ENCODE measurements around the gene HRG.

The HRG gene

DNA sequence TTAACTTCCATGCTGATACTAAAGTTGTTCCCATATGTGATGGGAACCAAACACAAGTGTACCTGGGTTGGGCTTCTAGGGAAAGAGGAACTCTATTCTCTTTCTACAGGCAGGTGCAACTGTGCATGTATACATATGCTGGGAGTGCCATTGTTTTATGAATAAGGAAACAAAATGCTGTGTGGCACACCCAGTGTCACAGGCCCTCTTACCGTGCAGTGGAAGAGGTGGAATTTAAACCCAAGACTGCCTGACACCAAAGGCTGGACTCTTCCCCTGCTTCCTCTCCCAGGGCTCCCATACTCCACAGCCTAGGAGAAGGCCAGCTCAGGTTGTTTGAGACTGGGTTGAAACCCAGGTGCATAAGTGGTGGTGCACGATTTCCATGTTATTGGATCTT, 27.6 kb upstream of the HRG start:
- no peak for DNase-seq (ENCODE audit: low read depth)

DNA sequence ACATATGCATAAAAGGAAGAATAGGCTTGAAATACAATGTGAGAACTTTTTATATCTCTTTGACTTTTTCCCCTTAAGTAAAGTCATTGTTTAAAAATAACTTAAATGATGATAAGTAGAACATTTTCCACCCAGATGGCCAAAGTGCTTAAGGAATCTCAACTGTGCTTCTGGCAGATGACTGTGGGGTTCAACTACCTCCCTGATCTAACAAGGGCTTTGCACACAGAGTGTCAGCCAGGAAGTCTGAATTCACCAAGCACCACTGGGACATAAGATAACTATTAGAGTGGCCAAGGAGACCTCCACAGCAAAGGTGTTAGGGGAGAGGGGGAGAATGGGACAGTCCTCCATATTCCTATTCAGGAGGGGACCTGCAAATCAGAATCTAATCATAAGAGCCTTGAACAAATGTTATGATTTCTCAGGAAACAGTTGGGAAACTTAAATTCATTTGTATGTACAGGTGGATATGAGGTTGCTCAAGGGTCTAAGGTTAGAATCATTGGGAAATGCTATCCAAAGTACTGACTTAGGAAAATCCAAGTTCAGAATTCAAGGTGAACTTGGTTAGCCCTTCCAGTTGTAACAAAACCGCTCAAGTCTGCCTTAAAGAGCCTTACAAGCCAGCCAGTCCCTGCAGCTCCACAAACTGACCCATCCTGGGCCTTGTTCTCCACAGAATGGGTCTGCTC, 25.9 kb upstream of the HRG start, which contains the start of gene FETUB:
FETUB (plus strand) TSS at position 622 of the 695 bp plus-strand sequence; CDS start at position 684, 62 bp downstream.
- no peak for DNase-seq (ENCODE audit: low read depth)

DNA sequence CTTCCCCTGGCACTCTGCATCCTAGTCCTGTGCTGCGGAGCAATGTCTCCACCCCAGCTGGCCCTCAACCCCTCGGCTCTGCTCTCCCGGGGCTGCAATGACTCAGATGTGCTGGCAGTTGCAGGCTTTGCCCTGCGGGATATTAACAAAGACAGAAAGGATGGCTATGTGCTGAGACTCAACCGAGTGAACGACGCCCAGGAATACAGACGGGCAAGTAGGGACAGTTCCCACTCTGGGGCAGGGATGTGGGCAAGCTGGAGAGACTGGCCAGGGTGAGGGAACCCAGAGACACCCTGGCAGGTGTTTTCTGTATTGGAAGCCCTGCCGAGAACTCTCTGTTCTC, 25.4 kb upstream of the HRG start:
- no peak for DNase-seq (ENCODE audit: low read depth)

DNA sequence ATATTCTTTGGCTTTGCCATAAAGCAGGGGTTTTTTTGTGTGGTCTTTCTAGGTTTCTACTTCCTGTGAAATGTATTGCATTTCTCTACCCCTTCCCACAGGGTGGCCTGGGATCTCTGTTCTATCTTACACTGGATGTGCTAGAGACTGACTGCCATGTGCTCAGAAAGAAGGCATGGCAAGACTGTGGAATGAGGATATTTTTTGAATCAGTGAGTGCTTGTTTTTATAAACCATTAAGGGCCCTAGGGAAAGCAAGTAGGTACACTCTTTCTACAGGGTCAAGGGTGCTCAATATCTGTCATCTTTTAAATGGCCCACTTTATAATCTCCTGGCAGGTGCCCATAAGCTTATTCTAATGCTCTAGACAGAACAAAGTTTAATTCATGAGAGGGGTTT, 24.9 kb upstream of the HRG start:
- no peak for DNase-seq (ENCODE audit: low read depth)

DNA sequence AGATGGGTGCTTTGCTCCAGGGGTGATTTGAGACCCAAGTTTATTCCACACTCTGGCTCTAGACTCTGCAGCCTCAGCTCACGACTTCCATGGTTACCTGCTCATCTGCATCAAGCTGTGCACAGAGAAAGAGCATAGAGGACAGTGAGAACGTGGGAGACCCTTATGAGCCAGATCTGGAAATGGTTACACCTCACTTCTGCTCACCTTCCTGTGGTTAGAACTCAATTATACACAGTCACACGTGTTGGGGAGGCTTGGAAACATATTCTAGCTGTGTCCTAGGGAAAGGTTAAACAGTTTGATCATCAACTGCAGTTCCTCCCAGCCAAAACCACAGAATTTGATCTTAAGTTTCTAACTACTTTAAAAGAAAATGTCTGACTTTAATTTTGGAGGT, 23.8 kb upstream of the HRG start:
- no peak for DNase-seq (ENCODE audit: low read depth)

DNA sequence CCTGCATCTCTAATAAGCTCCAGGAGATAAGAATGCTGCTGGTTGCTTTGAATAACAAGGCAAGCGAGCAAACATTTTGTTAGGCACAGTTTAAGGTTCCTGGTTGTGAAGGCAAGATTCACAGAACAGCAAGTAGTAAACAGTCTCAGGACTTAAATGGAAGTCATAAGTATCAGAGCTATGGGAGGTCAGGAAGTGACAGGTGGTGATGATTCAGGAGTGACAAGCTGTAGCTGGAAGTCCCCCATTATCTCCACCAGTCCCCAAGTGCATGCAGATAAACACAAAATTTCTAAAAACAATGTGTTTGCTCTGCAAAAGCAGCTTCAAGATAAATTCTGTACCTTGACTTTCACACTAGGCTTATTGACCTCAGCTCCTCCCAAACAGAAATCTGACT, 22.3 kb upstream of the HRG start:
- no peak for DNase-seq (ENCODE audit: low read depth)

DNA sequence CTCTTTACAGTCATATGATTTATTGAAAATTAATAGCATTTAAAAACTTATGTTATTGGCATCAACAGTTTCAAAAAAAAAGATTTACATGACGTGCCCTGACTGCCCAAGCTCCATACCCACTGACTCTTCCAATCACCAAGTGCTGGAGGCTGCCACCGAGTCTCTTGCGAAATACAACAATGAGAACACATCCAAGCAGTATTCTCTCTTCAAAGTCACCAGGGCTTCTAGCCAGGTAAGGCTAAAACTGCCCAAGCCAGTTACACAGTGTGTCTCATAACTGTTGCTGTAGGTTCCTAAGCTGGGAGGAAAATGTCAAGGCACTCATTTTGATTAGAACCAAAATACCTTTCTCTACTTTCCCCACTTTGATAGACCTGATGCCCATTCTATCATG, 21.1 kb upstream of the HRG start:
- DNase-seq (ENCODE audit: low read depth): no peak

DNA sequence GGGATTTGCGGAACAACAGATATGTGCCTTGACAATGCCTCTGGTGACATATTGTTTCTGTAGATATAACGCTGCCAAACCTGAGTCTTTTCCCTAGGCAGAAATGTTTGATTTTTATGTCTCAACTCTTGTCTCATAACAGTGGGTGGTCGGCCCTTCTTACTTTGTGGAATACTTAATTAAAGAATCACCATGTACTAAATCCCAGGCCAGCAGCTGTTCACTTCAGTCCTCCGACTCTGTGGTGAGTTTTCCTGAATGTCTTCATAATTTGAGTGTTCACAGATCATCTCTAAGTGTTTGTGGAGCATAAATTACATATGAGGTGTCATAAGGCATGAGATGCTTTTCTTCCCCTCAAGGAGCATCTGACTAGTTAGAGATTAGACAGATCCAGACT, 19.7 kb upstream of the HRG start:
- no peak for DNase-seq (ENCODE audit: low read depth)

DNA sequence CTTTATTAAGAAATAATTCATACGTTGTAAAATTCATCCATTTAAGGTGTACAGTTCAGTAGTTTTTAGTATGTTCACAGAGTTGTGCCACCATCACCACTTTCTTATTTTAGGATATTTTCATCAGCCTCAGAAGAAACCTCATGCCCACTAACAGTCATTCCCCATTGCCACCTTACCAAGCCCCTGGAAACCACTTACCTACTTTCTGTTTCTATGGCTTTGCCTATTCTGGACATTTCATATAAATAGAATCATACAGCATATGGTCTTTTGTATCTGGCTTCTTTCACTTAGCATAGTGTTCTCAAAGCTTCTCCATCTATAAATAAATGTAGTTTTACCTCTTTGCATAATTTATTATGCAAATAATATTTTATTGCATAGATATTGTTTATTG, 19.0 kb upstream of the HRG start:
- no peak for DNase-seq (ENCODE audit: low read depth)

DNA sequence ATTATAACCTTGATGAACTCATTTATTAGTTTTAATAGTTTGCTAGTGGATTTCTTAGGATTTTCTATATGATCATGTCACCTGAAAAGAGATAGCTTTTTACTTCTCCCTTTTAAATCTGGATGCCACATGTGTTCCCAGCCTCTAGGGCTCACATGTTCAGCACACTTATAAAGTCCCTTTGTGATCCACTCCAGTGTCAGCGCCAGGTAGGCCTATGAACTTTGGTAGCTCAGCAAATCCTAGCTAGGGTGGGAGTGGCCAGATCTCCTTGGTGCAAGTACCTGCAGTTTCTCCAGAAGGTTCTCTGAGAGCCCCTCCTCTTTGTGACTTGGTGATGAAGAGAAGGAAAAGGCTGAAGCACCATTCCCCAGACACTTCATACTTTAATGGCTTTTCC, 17.0 kb upstream of the HRG start:
- DNase-seq (ENCODE audit: low read depth): no peak

DNA sequence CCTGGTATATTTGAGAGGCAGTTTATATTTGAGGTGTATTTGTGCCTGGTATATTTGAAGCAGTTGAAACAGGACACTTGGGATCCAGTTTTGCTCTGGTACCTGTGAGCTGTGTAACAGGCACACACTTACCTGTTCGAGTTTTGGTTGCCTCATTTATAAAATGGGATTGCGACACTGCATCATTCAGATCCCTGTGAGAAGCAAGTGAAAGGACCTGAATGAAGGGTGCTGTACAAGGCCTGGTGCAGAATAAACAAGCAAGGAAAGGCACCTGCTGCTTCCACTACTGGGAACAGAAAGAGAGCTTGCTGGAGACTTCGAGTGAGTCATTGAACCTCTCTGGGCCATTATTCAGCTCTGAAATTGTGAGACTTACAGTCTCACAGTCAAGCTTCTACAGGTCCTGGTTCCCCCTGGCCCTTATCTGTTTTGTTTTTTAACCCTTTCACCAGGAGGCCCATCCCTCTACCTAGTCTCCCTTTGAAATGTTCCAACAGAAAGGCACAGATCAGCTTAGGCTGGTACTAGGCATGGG, 14.1 kb upstream of the HRG start:
- DNase-seq (ENCODE audit: low read depth): no peak

DNA sequence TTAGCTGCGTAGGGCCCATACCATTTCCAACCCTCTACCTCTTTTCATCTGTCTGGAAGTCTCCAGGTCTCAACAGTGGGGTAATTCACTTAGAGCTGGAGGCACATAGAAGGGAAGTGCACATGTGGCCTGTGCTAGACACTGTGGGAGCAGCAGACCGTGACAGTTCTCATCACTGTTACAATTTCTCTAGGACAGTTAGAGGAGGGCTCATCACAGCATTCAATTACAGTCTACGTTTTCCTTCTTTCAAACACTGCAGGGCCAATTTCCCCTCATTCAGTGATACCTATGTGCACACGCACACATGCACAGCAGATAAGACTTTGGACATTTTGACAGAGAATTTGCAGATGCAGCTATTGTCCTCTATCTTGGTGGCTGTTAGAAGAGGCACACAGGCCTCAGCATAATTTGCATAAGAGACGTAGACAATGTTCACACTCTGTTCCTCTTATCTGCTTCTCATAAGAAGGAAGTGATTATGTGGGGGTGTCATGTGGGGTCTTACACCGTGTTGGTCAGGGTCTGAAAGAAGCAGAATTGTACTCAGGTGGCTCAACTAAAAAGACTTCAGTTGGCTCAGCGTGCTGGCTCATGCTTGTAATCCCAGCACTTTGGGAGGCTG, 12.6 kb upstream of the HRG start:
- no peak for DNase-seq (ENCODE audit: low read depth)

DNA sequence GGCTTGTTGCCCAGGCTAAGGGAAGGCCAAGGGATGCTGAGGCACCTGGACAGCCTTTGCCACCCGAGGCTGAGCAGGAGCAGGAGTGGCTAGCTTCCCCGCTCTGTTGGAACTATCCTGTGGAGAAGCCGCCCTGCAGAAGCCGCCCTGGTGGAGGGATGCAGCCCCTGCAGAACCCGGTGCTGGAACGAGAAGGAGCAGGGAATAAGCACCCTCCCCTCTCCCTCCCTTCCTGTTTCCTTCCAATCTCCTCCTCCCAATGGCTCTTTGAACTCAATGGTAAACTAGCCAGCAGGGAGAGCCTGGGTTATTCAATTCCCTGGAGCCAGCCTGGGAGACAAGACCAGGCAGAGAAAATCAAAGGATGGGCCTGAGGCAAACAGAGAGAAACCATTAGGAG, 11.8 kb upstream of the HRG start:
- no peak for DNase-seq (ENCODE audit: low read depth)

DNA sequence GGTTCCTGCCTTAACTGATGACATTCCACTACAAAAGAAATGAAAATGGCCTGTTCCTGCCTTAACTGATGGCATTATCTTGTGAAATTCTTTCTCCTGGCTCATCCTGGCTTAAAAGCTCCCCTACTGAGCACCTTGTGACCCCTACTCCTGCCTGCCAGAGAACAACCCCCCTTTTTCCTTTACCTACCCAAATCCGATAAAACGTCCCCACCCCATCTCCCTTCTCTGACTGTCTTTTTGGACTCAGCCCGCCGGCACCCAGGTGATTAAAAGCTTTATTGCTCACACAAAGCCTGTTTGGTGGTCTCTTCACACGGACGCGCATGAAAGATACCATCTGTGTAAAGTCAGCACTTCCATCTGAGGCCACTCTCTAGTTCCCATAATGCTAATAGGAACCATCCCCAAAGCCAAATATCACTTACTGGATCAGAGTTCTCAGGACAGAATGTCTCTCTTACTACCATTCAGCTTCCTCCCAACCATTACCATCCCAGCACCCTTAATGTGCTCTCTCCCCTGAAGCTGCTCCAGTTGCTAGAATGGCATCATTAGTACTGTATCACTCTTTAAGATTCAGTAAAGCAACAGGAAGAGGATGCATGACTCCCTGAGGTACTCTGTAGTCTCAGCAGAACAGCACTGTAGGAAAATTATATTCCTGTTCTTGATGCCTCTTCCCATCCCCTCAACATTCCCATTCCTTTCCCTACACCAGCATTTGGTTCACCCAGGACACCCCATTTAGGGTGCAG, 2.3 kb upstream of the HRG start:
- DNase-seq (ENCODE audit: low read depth): no peak

DNA sequence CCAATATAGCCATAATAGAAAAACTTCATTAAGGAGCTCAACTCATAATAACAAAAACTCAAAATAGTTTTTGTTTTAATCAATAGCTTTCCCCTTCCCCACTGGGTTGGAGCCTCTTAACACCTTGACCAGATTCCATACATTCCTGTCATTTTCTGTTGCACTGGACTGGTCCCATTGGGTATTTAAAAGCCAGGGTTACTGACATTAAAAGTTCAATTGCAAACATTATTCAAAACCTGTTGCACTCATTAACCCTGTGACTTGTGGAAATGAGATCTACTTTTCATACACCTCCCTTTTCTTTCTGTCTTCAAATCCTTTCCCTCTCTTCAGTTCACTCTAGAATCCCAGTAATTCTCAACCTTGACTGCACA, 1.7 kb upstream of the HRG start:
- no peak for DNase-seq (ENCODE audit: low read depth)

DNA sequence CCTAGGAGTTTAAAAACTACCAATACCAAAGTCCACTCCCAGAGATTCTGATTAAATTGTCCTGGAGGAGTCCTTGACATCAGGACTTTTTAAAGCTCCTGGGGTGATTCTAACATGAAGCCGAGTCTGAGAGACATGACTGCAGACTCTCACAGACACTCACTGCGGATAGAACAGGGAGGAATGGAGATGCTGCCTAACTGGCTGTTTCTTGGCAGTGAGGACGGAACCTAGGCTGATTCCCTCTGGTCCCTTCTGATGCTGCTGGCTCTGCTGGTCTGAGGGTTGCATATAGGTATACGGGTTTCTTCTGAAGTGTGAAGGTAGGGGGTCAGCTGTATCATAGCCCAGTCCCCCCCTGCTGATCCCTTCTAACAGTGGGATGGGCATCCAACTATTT, 1.3 kb upstream of the HRG start:
- no peak for DNase-seq (ENCODE audit: low read depth)

DNA sequence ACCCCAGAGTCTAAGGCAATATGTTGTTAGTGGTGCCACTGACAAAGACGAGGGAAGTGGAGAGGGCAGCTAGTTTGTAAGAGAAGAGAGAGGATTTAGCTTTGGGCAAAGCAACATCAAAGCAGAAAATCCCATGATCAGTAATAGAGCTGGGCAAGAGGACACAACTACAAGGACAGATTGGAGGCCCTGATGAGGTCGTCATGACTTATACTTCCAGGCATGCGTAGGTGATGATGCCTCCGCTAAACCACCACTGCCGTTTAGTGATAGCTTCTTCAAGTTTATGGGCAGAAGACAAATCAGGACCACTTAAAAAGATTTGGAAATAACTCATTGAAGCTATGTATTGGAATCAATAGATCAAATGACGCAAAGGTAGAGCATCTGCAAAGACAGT, 2.6 kb downstream of the HRG start:
- no peak for DNase-seq (ENCODE audit: low read depth)

DNA sequence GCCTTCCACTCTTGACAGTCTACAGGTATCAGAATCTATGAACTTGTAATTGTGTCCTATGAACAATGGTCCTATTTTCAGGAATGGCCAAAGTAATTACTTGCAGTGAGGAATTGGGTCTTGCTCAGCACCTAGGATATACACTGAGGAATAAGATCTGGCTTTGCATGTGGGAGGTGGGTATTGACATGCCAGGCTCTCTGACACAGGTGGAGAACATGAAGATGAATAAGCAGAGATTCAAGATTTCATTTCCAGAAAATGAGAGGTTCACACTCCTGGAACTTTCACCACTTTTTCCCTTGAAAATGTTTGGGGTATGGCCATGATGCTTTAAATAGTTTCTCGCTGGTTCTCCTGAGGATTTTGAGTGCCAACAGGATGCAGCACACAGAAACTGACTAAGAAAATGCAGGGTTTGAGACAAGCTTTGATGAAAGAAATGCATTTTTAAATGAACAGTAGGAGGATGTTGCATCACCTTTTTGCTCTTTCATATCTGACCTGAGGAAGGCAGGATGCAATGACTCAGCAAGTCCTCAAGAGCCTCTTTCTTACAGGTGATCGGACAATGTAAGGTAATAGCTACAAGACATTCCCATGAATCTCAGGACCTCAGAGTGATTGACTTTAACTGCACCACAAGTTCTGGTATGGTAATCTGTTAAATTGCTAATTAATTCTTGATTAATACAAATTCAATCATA, 3.7 kb downstream of the HRG start:
- no peak for DNase-seq (ENCODE audit: low read depth)

DNA sequence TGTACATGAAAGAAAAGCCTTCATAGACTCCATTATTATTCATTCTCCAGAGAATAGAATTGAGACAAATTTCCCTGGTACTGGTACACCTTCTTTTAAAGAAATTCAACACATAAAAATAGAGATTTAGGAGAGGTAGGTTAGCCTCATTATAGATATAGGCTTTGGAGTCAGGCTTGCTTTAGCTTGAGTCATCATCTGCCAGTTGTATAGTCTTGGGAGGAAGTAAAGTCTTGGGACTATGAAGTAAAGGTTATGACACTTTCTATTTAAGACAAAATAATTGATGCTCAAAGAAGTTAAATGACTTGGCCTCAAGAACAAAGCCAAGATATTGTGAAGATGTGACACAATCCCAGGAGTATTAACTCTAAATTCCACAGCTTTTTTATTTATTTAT, 4.3 kb downstream of the HRG start:
- DNase-seq (ENCODE audit: low read depth): no peak

DNA sequence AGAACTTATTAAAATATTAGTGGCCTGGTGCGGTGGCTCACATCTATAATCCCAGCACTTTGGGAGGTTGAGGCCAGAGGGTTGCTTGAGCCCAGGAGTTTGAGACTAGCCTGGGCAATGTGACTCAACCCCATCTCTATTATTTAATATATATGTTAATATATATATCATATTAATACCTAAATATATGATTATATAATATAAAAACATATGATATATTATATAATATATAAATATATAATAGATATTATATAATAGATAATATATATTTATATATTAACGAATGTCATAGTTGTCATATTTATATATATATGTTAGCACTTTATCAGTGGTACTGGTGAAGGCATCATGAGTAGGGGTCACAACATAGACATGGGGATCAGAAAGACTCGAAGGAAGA, 5.2 kb downstream of the HRG start:
- DNase-seq (ENCODE audit: low read depth): no peak

DNA sequence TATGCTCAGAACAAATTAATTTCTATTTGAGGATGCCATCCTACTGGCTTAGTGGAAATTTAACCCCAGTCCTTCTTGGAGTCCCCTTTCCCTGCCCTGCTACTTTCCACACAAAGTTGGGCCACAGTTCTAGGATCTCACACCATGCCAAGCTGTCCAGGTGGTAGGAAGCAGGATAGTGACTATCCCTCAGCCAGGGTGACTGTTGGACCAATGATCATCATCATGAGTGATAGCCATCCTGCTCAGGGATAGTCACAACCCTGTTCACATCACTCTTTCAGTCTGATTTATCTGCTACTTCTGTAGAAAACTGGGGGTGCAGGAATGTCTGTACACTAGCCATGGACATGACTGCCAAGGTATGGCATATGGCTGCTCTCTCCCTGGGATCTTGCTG, 12.8 kb downstream of the HRG start:
- DNase-seq (ENCODE audit: low read depth): no peak

DNA sequence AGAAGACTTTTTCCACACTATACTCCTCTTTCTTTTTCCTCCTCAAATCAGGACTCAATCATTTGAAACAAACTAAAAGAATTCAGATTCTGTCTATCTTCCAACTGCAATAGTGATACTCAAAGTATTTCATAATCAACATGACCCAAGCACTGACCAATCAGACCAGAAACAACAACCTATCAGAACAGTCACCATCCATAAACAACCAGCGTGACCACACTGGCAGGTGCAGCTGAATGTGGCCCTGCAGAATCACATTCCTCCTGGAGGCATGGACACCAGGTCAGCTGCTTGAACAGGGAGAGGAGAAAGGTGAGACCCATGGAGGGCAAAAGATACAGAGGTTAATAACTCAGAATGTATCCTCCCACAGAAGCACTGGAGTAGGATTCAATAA, 13.3 kb downstream of the HRG start:
- DNase-seq (ENCODE audit: low read depth): no peak

DNA sequence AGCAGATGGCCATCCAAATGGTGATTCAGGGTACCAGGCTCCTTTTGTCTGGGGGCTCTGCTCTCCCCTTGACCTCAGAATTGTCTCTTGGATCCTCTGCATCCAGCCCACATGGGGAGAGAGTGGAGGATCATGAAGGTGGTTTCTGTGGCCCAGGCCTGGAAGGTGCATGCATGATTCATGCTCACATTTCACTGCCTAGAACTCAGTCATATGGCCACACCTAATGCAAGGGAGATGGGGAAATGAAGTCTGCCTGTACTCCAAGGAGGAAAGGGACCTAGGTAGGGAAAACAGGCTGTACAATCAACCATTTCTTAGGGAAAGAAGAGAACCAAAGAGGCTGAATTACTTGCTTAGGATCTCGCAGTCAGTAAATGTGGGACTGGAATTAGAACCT, 15.1 kb downstream of the HRG start:
- DNase-seq (ENCODE audit: low read depth): no peak
